ENCODE measurements around the gene MYPOP. TPM values are rescaled to one million over a fixed set of nuclear protein-coding genes. Genes with fewer than 3 reads are reported as not detected.

Gene MYPOP
- total and polyA plus RNA-seq, 9 of the 15 experiments (the other 6 are each of a cell fraction or from before 2014, with no cell fraction given), result 0.32 to 7.6 (median 1.6) TPM

DNA sequence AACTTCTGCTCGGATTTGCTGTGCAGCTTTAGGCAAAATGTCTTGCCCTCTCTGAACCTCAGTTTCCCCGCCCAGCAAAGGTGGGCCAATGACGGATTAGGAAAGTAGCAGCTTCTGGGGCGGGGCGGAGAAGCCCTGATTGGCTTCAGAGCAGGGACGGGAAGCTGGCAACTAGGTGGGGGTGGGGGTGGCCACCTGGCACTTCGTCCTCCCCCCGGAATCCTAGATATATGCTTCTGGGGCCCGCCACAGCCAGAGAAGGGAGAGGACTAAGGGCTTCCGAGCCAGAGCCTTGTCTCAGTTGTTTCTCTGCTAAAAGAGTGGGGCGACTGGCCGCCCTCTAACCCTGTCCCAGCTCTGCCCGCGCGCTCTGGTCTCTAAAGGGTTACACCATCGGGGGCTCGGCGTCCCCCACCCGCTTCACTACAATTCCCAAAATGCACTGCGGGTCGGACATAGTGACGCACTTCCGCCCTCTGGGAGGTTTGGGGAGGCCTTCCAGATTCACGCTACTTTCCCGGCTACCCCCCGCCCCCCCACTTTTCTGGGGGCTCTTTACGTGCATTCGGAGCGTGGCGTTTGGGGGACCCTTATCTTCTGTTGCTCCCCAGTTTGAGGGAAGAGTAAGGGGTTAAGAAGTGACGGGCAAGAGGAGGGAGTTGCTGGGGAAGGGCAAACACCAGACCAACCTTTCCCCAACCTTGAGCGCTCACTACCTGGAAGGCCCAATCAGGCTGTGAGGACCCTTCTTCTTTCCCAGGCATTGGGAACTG is 15.8 kb downstream of the MYPOP start (continued):
- no peak; a peak in 1 of 4 replicates for TF ChIP-seq NRF1 (conservative IDR thresholded peaks at IDR 0.05 in 1 of 2, IDR thresholded peaks at IDR 0.05 in 1 of 2)
- no peak for TF ChIP-seq BRF1 (IDR thresholded peaks at IDR 0.05; ENCODE audit: borderline replicate concordance, extremely low read depth, insufficient read length)
- no peak for TF ChIP-seq MXI1 (IDR thresholded peaks at IDR 0.05; ENCODE audit: low read depth, low read length)
- no peak for TF ChIP-seq HEY1 (CRISPR knock-in tag; IDR thresholded peaks at IDR 0.05; ENCODE audit: borderline replicate concordance)
- no peak for TF ChIP-seq MEIS2 (IDR thresholded peaks at IDR 0.05; ENCODE audit: partially characterized antibody)
- no peak for TF ChIP-seq ZNF398 (CRISPR knock-in tag; IDR thresholded peaks at IDR 0.05)
- TF ChIP-seq, protein P1, sequence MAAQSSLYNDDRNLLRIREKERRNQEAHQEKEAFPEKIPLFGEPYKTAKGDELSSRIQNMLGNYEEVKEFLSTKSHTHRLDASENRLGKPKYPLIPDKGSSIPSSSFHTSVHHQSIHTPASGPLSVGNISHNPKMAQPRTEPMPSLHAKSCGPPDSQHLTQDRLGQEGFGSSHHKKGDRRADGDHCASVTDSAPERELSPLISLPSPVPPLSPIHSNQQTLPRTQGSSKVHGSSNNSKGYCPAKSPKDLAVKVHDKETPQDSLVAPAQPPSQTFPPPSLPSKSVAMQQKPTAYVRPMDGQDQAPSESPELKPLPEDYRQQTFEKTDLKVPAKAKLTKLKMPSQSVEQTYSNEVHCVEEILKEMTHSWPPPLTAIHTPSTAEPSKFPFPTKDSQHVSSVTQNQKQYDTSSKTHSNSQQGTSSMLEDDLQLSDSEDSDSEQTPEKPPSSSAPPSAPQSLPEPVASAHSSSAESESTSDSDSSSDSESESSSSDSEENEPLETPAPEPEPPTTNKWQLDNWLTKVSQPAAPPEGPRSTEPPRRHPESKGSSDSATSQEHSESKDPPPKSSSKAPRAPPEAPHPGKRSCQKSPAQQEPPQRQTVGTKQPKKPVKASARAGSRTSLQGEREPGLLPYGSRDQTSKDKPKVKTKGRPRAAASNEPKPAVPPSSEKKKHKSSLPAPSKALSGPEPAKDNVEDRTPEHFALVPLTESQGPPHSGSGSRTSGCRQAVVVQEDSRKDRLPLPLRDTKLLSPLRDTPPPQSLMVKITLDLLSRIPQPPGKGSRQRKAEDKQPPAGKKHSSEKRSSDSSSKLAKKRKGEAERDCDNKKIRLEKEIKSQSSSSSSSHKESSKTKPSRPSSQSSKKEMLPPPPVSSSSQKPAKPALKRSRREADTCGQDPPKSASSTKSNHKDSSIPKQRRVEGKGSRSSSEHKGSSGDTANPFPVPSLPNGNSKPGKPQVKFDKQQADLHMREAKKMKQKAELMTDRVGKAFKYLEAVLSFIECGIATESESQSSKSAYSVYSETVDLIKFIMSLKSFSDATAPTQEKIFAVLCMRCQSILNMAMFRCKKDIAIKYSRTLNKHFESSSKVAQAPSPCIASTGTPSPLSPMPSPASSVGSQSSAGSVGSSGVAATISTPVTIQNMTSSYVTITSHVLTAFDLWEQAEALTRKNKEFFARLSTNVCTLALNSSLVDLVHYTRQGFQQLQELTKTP (IDR thresholded peaks at IDR 0.05; ENCODE audit: low read depth in 1 of 2, partially characterized antibody in 2 of 2), result peak in 1 of 2 experiments; percentile 91
- TF ChIP-seq TAF15 (IDR thresholded peaks at IDR 0.05; ENCODE audit: low read depth, low read length), result no peak
- TF ChIP-seq TAF1 (IDR thresholded peaks at IDR 0.05; ENCODE audit: control insufficient read depth, extremely low read depth, insufficient read depth, low read length, severe bottlenecking), result peak; percentile 62
- TF ChIP-seq CHD4 (IDR thresholded peaks at IDR 0.05; ENCODE audit: insufficient read depth, insufficient replicate concordance, low read depth, low read length, poor library complexity, severe bottlenecking), result no peak
- TF ChIP-seq MEF2D (tag; conservative IDR thresholded peaks at IDR 0.05; ENCODE audit: low read depth), result no peak
- peak; percentile 79 for TF ChIP-seq RBFOX2 (IDR thresholded peaks at IDR 0.05; ENCODE audit: low read depth, low read length)
- TF ChIP-seq, protein P2, sequence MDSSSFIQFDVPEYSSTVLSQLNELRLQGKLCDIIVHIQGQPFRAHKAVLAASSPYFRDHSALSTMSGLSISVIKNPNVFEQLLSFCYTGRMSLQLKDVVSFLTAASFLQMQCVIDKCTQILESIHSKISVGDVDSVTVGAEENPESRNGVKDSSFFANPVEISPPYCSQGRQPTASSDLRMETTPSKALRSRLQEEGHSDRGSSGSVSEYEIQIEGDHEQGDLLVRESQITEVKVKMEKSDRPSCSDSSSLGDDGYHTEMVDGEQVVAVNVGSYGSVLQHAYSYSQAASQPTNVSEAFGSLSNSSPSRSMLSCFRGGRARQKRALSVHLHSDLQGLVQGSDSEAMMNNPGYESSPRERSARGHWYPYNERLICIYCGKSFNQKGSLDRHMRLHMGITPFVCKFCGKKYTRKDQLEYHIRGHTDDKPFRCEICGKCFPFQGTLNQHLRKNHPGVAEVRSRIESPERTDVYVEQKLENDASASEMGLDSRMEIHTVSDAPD (CRISPR knock-in tag; IDR thresholded peaks at IDR 0.05), result no peak
- no peak for TF ChIP-seq ARID2 (IDR thresholded peaks at IDR 0.05)
- no peak for TF ChIP-seq STAT5B (CRISPR knock-in tag; IDR thresholded peaks at IDR 0.05)
- no peak for TF ChIP-seq ILK (tag; IDR thresholded peaks at IDR 0.05; ENCODE audit: borderline replicate concordance, low read depth)
- TF ChIP-seq CBX2 (IDR thresholded peaks at IDR 0.05; ENCODE audit: insufficient read depth, low read length, poor library complexity, severe bottlenecking), result no peak
- TF ChIP-seq NFIC (IDR thresholded peaks at IDR 0.05), result no peak
- no peak for TF ChIP-seq ZNF778 (CRISPR knock-in tag; IDR thresholded peaks at IDR 0.05)
- TF ChIP-seq KDM1A (IDR thresholded peaks at IDR 0.05), result peak; percentile 94 to 97
